B cell (primary cell): ENCODE measurements around the gene LIN7B. TPM values are rescaled to one million over a fixed set of nuclear protein-coding genes. Genes with fewer than 3 reads are reported as not detected.

Source experiments
- ATAC-seq: fragments of 200-7000 bp; cut with Tn5 transposase; one replicate; pipeline ENCODE4 v1.10.0; 2021; ENCODE audit warnings: low read depth, mild to moderate bottlenecking, moderate number of reproducible peaks, moderate library complexity
- CTCF ChIA-PET: fragments of 350-600 bp; sonication (Branson Sonifier 250); formaldehyde crosslinking; loops from one replicate; lab custom pipeline; 2021; ENCODE audit warnings: antibody characterized with exemption, inconsistent platforms; lab: Charles Lee
- POLR2A ChIA-PET: fragments of 350-600 bp; sonication (Branson Sonifier 250); formaldehyde crosslinking; loops from one replicate; lab custom pipeline; 2021; ENCODE audit warnings: antibody characterized with exemption; lab: Charles Lee
- DNase-seq: peaks from one replicate; pipeline ENCODE4 v3.0.0; 2013
- H2AFZ ChIP-seq: 2 replicates; pipeline ENCODE4 v1.6.1; 2012; ENCODE audit warnings: mild to moderate bottlenecking, low read depth, low read length; ENCODE audit not compliant: insufficient read depth, poor library complexity, severe bottlenecking
- H3K27ac ChIP-seq, 2 donors: 1 replicate in 1 of 2; 2 replicates in 1 of 2; pipeline ENCODE4 v1.5.1; 2012 to 2013; ENCODE audit warnings: low read length in 2 of 2, mild to moderate bottlenecking in 2 of 2, moderate library complexity in 1 of 2
- H3K27me3 ChIP-seq, 4 experiments: fragments of 200-600 bp in 1 of 4; sonication (generic) in 1 of 4; replicated peaks in 1 of 4; 1 replicate in 2 of 4; 2 replicates in 2 of 4; pipeline versions ENCODE4 v1.6.1 to v1.7.0; 2013 to 2016; ENCODE audit warnings: low read length in 3 of 4, mild to moderate bottlenecking in 2 of 4, mixed read lengths in 1 of 4, moderate library complexity in 1 of 4; ENCODE audit not compliant: insufficient read depth in 4 of 4, control insufficient read depth in 3 of 4; ENCODE audit errors: control extremely low read depth in 1 of 4
- H3K36me3 ChIP-seq, 2 experiments: replicated peaks in 1 of 2; 1 replicate in 1 of 2; 2 replicates in 1 of 2; pipeline versions ENCODE4 v1.6.1 to v1.7.1; 2013; ENCODE audit warnings: low read length in 1 of 2; ENCODE audit not compliant: insufficient read depth in 2 of 2, control insufficient read depth in 1 of 2; ENCODE audit errors: control extremely low read depth in 1 of 2, extremely low read depth in 1 of 2
- H3K4me1 ChIP-seq, 2 donors: fragments of 200-600 bp in 1 of 2; sonication (generic) in 1 of 2; 1 replicate in 1 of 2; 2 replicates in 1 of 2; pipeline versions ENCODE4 v1.5.1 to v1.6.1; 2013 to 2017; ENCODE audit warnings: low read length in 2 of 2; ENCODE audit not compliant: control insufficient read depth in 2 of 2, insufficient read depth in 2 of 2
- H3K4me2 ChIP-seq: replicated peaks from 2 replicates; pipeline ENCODE3; 2012; ENCODE audit warnings: mild to moderate bottlenecking, low read depth, low read length; ENCODE audit not compliant: poor library complexity, severe bottlenecking
- H3K4me3 ChIP-seq, 5 experiments: fragments of 200-600 bp in 1 of 5; sonication (generic) in 1 of 5; 1 replicate in 3 of 5; 2 replicates in 2 of 5; pipeline versions ENCODE4 v1.5.1 to v1.7.0; 2011 to 2016; ENCODE audit warnings: low read length in 4 of 5, mild to moderate bottlenecking in 4 of 5, low read depth in 2 of 5, control low read depth in 1 of 5, moderate library complexity in 1 of 5; ENCODE audit not compliant: insufficient read depth in 1 of 5; ENCODE audit errors: control extremely low read depth in 1 of 5, extremely low read depth in 1 of 5
- H3K79me2 ChIP-seq: fragments of 200-600 bp; sonication (generic); one replicate; pipeline ENCODE4 v1.6.0; 2016; ENCODE audit warnings: low read length; ENCODE audit not compliant: control insufficient read depth, insufficient read depth
- H3K9ac ChIP-seq: fragments of 200-600 bp; sonication (generic); 2 replicates; pipeline ENCODE4 v1.6.1; 2017; ENCODE audit warnings: mild to moderate bottlenecking, low read length, moderate library complexity
- H3K9me3 ChIP-seq, 3 donors: one replicate each; pipeline versions ENCODE4 v1.6.1 to v1.7.1; 2013; ENCODE audit warnings: low read length in 2 of 3; ENCODE audit not compliant: control insufficient read depth in 2 of 3, insufficient read depth in 1 of 3; ENCODE audit errors: control extremely low read depth in 1 of 3
- H4K20me1 ChIP-seq: 2 replicates; pipeline ENCODE4 v1.6.0; 2012; ENCODE audit warnings: mild to moderate bottlenecking, low read length; ENCODE audit not compliant: insufficient read depth, control insufficient read depth, poor library complexity, severe bottlenecking
- H3K27ac Mint-ChIP-seq: one replicate; pipeline ENCODE4 v1.8.0; 2021; ENCODE audit warnings: mixed read lengths
- H3K27me3 Mint-ChIP-seq: one replicate; pipeline ENCODE4 v1.8.0; 2021; ENCODE audit warnings: mixed read lengths
- H3K4me1 Mint-ChIP-seq: one replicate; pipeline ENCODE4 v1.8.0; 2021; ENCODE audit warnings: mixed read lengths
- H3K4me3 Mint-ChIP-seq: one replicate; pipeline ENCODE4 v1.8.0; 2021; ENCODE audit warnings: mixed read lengths
- H3K9me3 Mint-ChIP-seq: one replicate; pipeline ENCODE4 v1.8.0; 2022; ENCODE audit warnings: mixed read lengths; ENCODE audit not compliant: insufficient read depth
- EZH2 ChIP-seq: IDR thresholded peaks from 2 replicates; pipeline ENCODE4 v1.6.1; 2012; ENCODE audit warnings: borderline replicate concordance, low read depth, mild to moderate bottlenecking, moderate library complexity, low read length; ENCODE audit not compliant: insufficient read depth, poor library complexity, severe bottlenecking
- WGBS: methylation state at CpG from one replicate; pipeline ENCODE4 v1.1.5; 2013; ENCODE audit warnings: missing lambda C conversion rate; ENCODE audit not compliant: insufficient coverage; 5-methylcytosine and 5-hydroxymethylcytosine counted together
- intact Hi-C: fragments of 100-400 bp; cut with micrococcal nuclease; formaldehyde crosslinking; loops from one replicate; pipeline ENCODE4 v1.10.0; 2022
- polyA plus RNA-seq: library from polyadenylated mRNA; depleted of rRNA; stranded (reverse); fragments of >200 nt; gene quantifications from 2 replicates; pipeline ENCODE4 v1.2.3, GENCODE V29; 2012
- total RNA-seq, 2 donors: library from RNA; stranded (reverse); fragments of 120-200 nt in 1 of 2; gene quantifications; 1 replicate in 1 of 2; 2 replicates in 1 of 2; pipeline versions ENCODE4 v1.2.3 to v1.2.4, GENCODE V29; 2013 to 2022
- TF ChIP-seq, protein P1 (sequence below): fragments of 200-600 bp; IDR thresholded peaks from one replicate; pipeline ENCODE4 v1.8.0; 2022; ENCODE audit warnings: antibody characterized with exemption, mild to moderate bottlenecking

LIN7B gene
- total and polyA plus RNA-seq, 2 donors (not counting 1 experiment from before 2014, with no cell fraction given), result 7.4 to 12.4 TPM

DNA sequence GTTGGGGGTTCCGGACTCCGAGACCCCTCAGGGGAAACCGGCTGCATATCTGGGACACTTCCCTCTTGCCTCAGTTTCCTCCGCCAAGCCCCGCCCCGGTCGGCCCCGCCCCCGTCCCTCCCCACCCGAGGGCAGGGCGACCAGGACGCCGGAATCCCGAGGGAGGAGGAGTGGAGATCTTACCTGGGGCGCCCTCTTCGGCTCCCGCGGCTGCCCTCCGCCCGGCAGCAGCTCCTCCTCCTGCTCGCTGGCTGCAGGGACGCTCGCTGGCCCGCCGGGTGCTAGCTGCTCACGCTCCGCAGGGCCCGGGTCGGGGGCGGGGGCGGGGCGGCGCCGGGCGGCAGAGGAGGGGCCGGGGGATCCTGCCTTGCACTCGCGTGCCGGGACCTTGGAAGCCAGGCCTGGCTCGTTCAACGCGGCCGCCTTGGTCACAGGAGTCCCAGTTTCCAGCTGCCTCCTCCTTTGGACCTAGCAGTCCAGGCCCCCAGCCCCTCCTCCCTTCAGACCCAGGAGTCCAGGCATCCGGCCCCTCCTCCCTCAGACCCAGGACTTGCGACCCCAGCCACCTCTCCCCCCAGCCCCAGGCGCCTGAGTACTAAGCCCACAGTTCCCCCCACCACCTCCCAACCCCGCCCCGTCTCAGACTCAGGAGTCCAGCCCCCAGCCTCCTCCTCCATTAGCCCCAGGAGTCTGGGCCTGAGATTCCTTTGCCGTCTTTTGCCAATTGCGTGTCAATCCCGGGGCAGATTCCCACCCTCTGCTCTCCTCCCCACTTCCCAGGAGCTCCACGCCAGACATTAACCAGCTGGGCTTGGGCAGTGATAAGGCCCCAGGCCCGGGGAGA, 49.2 kb upstream of the LIN7B start, which contains the start of gene NTF4:
NTF4 (minus strand) TSS at position 51 of the 844 bp plus-strand sequence. CDS start 2,821 bp downstream, outside the sequence.
- POLR2A ChIA-PET, result no interaction called here
- H3K4me1 ChIP-seq, result peaks cover 0 to 5% of the 10 kb centered on the region in 2 donors
- Mint-ChIP-seq H3K27me3 (peaks cover 51% of the 10 kb centered on the region), H3K9me3 (peaks cover 1% of the 10 kb centered on the region), H3K27ac (no peak within 1 kb of the TSS), H3K4me3 (no peak within 1 kb of the TSS), H3K4me1 (peaks cover 4% of the 10 kb centered on the region)
- ATAC-seq, result no peak
- WGBS, result 8% methylated on average over 49 of the region's 53 CpGs
- H3K27me3 ChIP-seq, result peaks cover 0 to 58% (median 23%) of the 10 kb centered on the region in 4 experiments
- H3K79me2 ChIP-seq, result no peaks in the 10 kb centered on the region
- CTCF ChIA-PET, result no interaction called here
- H3K4me3 ChIP-seq, result no peak within 1 kb of the TSS
- intact Hi-C loops, result no loop called here
- H3K4me2 ChIP-seq, result peak within 1 kb of the TSS; percentile 49
- no peak for DNase-seq
- no peaks in the 10 kb centered on the region for H4K20me1 ChIP-seq
- TF ChIP-seq EZH2, result no peak
- TF ChIP-seq, protein P1, sequence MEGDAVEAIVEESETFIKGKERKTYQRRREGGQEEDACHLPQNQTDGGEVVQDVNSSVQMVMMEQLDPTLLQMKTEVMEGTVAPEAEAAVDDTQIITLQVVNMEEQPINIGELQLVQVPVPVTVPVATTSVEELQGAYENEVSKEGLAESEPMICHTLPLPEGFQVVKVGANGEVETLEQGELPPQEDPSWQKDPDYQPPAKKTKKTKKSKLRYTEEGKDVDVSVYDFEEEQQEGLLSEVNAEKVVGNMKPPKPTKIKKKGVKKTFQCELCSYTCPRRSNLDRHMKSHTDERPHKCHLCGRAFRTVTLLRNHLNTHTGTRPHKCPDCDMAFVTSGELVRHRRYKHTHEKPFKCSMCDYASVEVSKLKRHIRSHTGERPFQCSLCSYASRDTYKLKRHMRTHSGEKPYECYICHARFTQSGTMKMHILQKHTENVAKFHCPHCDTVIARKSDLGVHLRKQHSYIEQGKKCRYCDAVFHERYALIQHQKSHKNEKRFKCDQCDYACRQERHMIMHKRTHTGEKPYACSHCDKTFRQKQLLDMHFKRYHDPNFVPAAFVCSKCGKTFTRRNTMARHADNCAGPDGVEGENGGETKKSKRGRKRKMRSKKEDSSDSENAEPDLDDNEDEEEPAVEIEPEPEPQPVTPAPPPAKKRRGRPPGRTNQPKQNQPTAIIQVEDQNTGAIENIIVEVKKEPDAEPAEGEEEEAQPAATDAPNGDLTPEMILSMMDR, result no peak
- H3K9me3 ChIP-seq, result peaks cover 0 to 10% (median 0%) of the 10 kb centered on the region in 3 donors
- no peaks in the 10 kb centered on the region for H3K36me3 ChIP-seq
- H2AFZ ChIP-seq, result peak within 1 kb of the TSS; percentile 28
- no peak within 1 kb of the TSS for H3K9ac ChIP-seq
- no peak within 1 kb of the TSS for H3K27ac ChIP-seq
